Glutamatergic neuron (in vitro differentiated cells): ENCODE measurements around the gene KRTAP10-1. TPM values are rescaled to one million over a fixed set of nuclear protein-coding genes. Genes with fewer than 3 reads are reported as not detected.

Source experiments
- DNase-seq: peaks from one replicate; pipeline ENCODE4 v3.0.0; 2022
- H3K27ac Mint-ChIP-seq: one replicate; pipeline ENCODE4 v1.8.0; 2020; ENCODE audit warnings: mild to moderate bottlenecking, mixed read lengths, inconsistent platforms; ENCODE audit not compliant: unreplicated experiment
- H3K27me3 Mint-ChIP-seq: one replicate; pipeline ENCODE4 v1.8.0; 2020; ENCODE audit warnings: mild to moderate bottlenecking, moderate library complexity, mixed read lengths, inconsistent platforms; ENCODE audit not compliant: unreplicated experiment
- H3K36me3 Mint-ChIP-seq: one replicate; pipeline ENCODE4 v1.8.0; 2020; ENCODE audit warnings: mild to moderate bottlenecking, mixed read lengths, inconsistent platforms; ENCODE audit not compliant: unreplicated experiment
- H3K4me1 Mint-ChIP-seq: one replicate; pipeline ENCODE4 v1.8.0; 2020; ENCODE audit warnings: mild to moderate bottlenecking, low read depth, mixed read lengths, inconsistent platforms; ENCODE audit not compliant: unreplicated experiment
- H3K4me3 Mint-ChIP-seq: one replicate; pipeline ENCODE4 v1.8.0; 2020; ENCODE audit warnings: mild to moderate bottlenecking, mixed read lengths, inconsistent platforms; ENCODE audit not compliant: unreplicated experiment
- H3K9me3 Mint-ChIP-seq: one replicate; pipeline ENCODE4 v1.8.0; 2020; ENCODE audit warnings: mild to moderate bottlenecking, moderate library complexity, mixed read lengths, inconsistent platforms; ENCODE audit not compliant: unreplicated experiment
- CTCF ChIP-seq: fragments of 200-600 bp; sonication (generic); IDR thresholded peaks from one replicate; pipeline ENCODE4 v1.5.0; 2021; ENCODE audit not compliant: partially characterized antibody, unreplicated experiment
- total RNA-seq: library from RNA; stranded (reverse); fragmentation: NEBNext Ultra II Directional; extraction: Animal tissue kit (Norgen Biotek cat#: 25700); gene quantifications from one replicate; pipeline ENCODE4 v1.2.1, GENCODE V29; 2021; ENCODE audit not compliant: unreplicated experiment

KRTAP10-1 gene
- total RNA-seq, 1 donor from 2014 or later, result not detected

GRCh38 chr21:44572959-44573583 is 33.1 kb upstream of the KRTAP10-1 start:
- DNase-seq, result no peak

GRCh38 chr21:44571844-44572782 is 32.1 kb upstream of the KRTAP10-1 start:
- no peak overlapping the region for H3K4me3 Mint-ChIP-seq
- no peak for DNase-seq
- peaks cover 36% of the 10 kb centered on the region for H3K36me3 Mint-ChIP-seq
- peaks cover 29% of the 10 kb centered on the region for H3K9me3 Mint-ChIP-seq
- TF ChIP-seq CTCF, result no peak
- no peaks in the 10 kb centered on the region for H3K4me1 Mint-ChIP-seq
- peaks cover 8% of the 10 kb centered on the region for H3K27me3 Mint-ChIP-seq
- no peak overlapping the region for H3K27ac Mint-ChIP-seq

More at GRCh38 chr21:44572959-44573583, 33.1 kb upstream of the KRTAP10-1 start:
- no peak overlapping the region for H3K27ac Mint-ChIP-seq
- no peaks in the 10 kb centered on the region for H3K4me1 Mint-ChIP-seq
- H3K9me3 Mint-ChIP-seq, result peaks cover 34% of the 10 kb centered on the region
- H3K27me3 Mint-ChIP-seq, result peaks cover 8% of the 10 kb centered on the region
- no peak for TF ChIP-seq CTCF
- H3K36me3 Mint-ChIP-seq, result peaks cover 44% of the 10 kb centered on the region
- no peak overlapping the region for H3K4me3 Mint-ChIP-seq

- peaks cover 29% of the 10 kb centered on the region for H3K9me3 Mint-ChIP-seq
- H3K36me3 Mint-ChIP-seq, result peaks cover 28% of the 10 kb centered on the region
- no peaks in the 10 kb centered on the region for H3K4me1 Mint-ChIP-seq
- no peak overlapping the region for H3K4me3 Mint-ChIP-seq
- no peak for DNase-seq
- no peak for TF ChIP-seq CTCF
- H3K27ac Mint-ChIP-seq, result no peak overlapping the region
- peaks cover 10% of the 10 kb centered on the region for H3K27me3 Mint-ChIP-seq
These were observed 31.3 kb upstream of the KRTAP10-1 start for GRCh38 chr21:44571296-44571695.

GRCh38 chr21:44569861-44570517 is 30.0 kb upstream of the KRTAP10-1 start:
- Mint-ChIP-seq H3K27me3 (peaks cover 10% of the 10 kb centered on the region), H3K4me3 (no peak overlapping the region), H3K27ac (no peak overlapping the region), H3K4me1 (no peaks in the 10 kb centered on the region), H3K9me3 (peaks cover 21% of the 10 kb centered on the region), H3K36me3 (peaks cover 17% of the 10 kb centered on the region)
- no peak for TF ChIP-seq CTCF
- no peak for DNase-seq
